ENCODE data around the gene PARD6G.
"Not testable (repeated sequence)": the region's sequence is repeated elsewhere in the genome, so short reads cannot be mapped to it uniquely, and the experiment has no call there.

The PARD6G gene

DNA sequence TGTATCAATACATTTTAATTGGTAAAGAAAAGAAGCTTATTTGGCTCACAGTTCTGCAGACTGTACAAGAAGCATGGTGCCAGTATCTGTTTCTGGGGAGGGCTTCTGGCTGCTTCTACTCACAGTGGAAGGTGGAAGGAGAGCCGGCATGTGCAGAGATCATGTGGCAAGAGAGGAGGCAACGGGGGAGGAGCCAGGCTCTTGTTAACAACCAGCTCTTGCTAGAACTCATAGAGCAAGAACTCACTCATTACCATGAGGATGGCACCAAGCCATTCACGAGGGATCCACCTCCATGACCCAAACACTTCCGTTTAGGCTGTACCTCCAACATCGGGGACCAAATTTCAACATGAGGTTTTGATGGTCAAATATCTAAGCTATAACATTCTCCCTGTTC lies 7.5 kb downstream of the PARD6G start:
- no peak for DNase-seq

- DNase-seq = no peak
Observed at GRCh38 chr18:80238651-80239260, 8.6 kb downstream of the PARD6G start.

DNA sequence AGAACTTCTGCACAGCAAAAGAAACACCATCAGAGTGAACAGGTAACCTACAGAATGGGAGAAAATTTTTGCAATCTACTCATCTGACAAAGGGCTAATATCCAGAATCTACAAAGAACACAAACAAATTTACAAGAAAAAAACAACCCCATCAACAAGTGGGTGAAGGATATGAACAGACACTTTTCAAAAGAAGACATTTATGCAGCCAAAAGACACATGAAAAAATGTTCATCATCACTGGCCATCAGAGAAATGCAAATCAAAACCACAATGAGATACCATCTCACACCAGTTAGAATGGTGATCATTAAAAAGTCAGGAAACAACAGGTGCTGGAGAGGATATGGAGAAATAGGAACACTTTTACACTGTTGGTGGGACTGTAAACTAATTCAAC lies 9.8 kb downstream of the PARD6G start:
- DNase-seq = not testable (repeated sequence)

DNA sequence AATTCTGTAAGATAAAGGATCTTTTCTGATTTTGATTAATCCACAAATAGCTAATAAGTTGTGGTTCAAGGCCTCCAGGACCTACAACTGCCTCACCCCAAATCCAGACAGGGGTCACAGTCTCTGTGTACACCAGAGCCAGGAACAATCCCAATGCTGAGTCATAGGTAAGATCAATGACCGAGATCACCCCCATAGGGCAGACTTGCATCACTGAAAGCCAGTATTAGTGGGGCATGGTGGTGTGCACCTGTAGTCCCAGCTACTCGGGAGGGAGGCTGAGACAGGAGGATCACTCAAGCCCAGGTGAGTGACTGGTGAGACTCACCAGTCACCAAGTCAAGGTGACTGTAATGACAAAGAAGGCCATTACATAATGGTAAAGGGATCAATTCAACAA lies 12.9 kb downstream of the PARD6G start:
- no peak for DNase-seq

DNA sequence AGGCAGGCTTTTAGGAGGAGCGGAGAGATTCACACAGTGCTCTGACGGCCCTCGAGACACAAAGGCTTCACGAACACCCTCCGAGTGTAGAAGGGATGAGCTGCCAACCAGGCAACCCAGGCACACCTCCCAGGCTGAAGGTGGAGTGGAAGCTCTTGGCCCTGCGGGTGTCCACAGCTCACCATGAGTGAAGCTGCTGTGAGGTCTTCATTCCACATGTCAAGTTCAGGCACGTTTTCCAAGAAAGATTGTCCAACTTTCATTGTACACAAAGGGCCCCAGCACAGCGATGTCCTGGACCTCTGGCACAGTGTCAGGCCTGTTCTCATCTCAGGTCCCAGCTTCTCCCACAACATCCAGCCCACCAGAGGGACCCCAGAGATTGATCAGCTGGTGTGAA lies 13.4 kb downstream of the PARD6G start:
- DNase-seq = no peak

DNA sequence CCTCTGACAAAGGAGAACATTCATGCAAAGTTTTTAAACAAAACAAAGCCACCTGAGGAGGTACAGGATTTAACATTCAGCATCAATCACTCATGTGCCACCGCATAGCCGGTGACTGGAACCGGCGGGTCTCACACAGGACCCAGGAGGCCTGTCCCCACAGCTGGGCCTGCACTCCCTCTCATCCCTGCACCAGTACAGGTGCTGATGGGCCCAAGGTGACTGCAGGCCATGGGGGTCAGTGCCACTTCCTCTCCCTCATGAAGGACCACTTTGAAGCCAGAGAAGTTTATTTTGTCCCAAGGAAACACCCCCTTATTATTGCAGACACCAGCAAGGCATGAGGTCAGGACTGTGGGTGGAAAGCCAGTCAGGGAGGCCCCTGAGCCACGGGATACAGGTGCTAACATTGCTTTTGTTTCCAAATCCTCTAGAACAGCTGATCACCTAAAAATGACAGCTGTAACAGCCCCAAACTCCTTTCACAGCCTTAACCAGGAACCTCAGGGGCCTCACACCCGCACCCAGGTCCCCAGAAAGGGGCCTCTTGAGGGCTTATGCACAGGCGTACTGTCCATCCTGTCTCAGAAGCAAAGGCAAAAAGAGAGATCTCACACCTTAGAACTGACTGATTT lies 14.0 kb downstream of the PARD6G start:
- DNase-seq = no peak

- no peak for DNase-seq
Observed at GRCh38 chr18:80232710-80233109, 14.6 kb downstream of the PARD6G start.

DNA sequence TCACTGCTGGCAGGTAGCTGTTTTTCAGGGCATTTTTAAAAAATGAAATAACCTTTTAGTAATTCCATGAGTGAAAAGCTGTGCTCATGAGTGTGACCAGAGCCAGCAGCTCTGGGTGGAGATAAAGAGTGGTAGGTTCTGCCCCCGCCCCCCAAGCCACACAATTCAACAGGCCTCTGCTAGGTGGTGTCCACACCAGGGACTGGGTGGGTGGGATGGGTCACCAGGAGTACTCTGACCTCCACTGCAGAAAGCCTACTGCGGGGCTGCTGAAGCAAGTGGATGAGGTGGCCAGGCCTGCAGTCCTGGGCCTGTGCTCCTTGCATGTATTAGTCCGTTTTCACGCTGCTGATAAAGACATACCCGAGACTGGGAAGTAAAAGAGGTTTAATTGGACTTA lies 15.3 kb downstream of the PARD6G start:
- no peak for DNase-seq

GRCh38 chr18:80231616-80232015 lies 15.7 kb downstream of the PARD6G start:
- no peak for DNase-seq

- DNase-seq = no peak
Observed at GRCh38 chr18:80231151-80231550, 16.2 kb downstream of the PARD6G start.

DNA sequence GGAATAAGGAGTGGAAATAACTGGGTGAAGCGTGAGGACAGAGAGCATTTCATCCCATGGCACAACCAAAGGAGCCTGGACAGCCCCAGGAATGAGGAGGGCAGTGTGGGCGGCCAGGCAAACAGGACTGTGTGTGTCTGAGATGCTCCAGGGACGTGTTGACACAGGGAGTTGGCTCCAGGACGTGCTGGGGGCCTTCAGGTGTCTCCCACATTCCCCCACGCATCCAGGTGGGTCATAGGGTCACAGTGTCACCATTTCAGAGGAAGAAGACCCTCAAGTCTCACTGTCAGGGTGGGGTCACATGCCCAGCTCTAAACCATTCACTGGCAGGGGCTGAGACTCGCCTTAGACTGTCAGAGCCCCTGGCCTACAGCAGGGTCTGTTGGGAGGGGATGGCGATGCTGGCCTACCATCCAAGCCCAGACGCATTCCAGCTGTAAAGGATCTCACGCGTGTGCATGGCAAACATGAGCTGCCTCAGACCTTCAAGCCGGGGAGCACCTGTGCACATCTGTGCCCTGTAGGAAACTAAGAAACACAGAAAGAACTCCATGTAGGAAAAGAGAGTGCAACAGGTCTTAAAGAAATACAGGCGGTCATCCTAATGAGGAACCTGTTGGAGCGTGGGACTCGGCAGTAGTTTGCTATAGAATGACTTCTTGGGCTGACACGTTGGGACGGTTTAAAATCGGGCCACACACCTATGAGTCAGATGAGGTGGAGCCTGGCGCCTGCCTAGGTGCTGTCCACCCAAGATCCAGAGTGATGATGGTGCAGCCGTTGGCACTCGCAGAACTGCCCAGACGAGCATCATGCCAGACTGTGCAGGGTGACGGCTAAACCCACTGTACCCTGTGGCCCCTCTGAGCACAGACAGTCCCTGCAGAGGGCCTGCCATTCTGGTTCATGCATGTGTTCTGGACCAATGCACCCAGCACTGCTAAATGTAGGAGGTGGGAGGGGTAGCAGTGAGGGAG lies 17.3 kb downstream of the PARD6G start:
- DNase-seq = no peak

- DNase-seq = no peak
Observed at GRCh38 chr18:80229363-80229762, 18.0 kb downstream of the PARD6G start.

- DNase-seq = no peak
Observed at GRCh38 chr18:80228051-80228848, 19.1 kb downstream of the PARD6G start.

DNA sequence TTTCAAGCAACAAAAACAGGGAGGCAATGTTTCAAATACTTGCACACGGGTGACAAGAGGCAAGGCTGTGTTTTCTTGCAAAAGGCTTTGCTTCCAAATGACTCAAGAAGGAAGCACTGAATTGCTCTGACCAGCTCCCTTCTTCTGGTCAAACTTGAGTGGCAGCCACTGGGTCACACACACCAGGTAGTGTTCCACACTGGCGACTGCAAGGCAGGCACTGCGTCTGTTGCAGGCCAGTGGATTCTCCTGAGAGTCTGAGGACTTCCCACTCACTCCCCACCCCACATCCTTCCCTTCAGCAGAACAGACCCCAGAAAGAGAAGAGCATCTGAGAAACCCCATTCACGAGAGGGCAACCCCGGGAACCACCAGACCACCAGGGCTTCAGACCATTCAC lies 19.8 kb downstream of the PARD6G start:
- DNase-seq = no peak

DNA sequence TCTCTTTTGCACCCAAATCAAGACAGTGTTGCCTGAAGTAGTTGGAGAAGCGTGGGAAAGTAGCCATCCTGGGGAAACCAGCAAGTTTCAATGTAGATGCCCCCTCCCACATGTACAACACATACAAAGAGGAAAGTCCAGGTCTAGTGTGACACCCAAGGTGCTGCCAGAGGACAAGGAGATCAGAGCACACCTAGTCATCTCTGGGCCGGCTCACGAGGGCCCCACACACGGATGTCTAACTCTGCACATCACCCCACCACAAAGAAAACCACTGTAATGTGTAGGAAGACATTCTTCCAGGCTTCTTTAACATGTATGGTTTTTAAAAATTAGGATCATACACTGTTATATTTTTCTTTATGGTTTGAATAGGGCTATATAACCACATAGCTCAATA lies 21.6 kb downstream of the PARD6G start:
- no peak for DNase-seq

- DNase-seq = no peak
Observed at GRCh38 chr18:80223581-80224148, 23.6 kb downstream of the PARD6G start.

DNA sequence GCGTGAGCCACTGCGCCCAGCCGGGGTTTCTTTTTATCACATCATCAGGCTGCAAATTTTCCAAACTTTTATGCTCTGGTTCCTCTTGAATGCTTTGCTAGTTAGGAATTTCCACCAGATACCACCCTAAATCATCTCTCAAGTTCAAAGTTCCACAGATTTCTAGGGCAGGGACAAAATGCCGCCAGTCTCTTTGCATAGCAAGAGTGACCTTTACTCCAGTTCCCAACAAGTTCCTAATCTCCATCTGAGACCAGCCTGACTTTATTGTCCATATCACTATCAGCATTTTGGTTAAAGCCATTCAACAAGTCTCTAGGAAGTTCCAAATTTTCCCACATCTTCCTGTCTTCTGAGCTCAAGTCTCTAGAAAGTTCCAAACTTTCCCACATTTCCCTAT lies 27.8 kb downstream of the PARD6G start:
- not testable (repeated sequence) for DNase-seq

- DNase-seq = no peak
Observed at GRCh38 chr18:80218341-80219227, 28.7 kb downstream of the PARD6G start.

DNA sequence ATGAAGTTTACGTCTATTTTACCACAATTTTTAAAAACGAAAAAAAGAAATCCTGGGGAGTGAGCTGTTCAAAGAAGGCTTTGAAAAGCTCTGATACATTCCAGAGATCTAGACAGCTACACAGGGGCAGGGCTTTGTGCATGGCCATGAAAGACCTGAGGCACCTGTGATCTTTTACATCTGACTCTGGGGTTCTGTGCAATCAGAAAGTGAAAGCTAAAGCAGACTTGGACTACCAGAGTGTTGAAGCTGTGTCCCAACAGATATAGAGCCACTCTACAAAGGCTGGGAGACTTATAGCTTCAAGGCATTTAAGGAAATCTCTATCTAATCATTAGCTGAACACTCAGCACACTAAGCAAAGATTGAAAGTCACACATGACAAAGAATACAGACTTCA lies 34.1 kb downstream of the PARD6G start:
- no peak for DNase-seq

DNA sequence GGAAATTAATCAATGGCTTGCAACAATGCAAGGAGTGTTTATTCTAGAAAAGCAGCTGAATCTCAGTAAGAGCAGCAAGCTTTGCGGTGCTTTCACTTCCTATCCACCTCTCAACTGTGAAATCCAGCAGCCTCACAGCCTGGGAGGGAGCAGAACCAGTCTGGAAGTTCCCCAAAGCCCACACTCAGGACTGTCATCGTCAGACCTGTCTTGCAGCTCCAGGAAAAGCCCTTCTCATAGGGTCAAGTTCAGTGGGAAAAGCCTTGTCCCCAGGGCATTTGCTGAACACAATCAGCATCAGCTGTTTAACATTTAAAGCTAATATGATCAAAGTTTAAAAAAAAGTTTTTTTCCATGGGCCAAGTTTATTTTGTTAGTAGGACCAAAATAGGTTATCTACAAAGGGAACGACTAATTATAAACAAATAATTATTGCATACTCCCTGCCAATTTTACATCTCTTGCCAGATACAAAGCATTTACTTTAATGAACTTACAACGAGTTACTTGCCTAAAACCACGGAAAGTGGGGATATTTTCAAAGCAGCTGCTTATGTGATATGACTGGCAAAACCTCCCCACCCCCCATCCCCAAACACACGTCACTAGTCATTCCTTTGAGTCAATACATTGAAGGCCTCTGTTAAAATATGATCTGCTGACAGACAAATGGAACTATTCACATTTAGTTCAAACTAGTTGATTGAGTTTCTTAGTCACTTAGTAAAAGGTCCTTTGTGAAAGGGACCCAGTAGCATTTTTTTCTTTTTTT lies 36.8 kb downstream of the PARD6G start:
- no peak for DNase-seq

DNA sequence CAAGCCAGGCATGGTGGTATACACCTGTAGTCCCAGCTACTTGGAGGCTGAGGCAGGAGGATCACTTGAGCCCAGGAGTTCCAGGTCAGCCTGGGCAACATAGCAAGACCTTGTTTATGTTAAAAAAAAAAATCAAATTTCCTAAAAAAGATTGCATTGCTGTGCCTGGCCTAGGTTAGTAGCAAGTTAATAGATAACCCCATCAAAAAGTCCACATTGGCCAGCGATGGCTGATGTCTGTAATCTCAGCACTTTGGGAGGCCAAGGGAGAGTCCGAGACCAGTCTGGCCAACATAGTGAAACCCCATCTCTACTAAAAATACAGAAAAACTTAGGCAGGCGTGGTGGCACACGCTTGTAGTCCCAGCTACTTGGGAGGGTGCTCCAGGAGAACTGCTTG lies 38.7 kb downstream of the PARD6G start:
- DNase-seq = no peak

All from NCI-H2171 treated with DMSO at 0.1 percent for 48 hours (cell line).